Endothelial cell of umbilical vein (primary cell): ENCODE measurements around the gene SYNPO2. TPM values are rescaled to one million over a fixed set of nuclear protein-coding genes. Genes with fewer than 3 reads are reported as not detected.
A peak's percentile ranks its signal among the peaks of the same experiment; 100 is the strongest.

Experiments used
- BruUV-seq: library from RNA; stranded (reverse); fragments of 400-500 nt; replicated peaks from 2 replicates; lab custom pipeline; 2021; lab: Mats Ljungman, UMichigan
- CTCF ChIA-PET: fragments of 300-600, 350-600 bp; sonication (Branson Sonifier 250); formaldehyde crosslinking; loops from one replicate; lab custom pipeline; 2021; ENCODE audit warnings: antibody characterized with exemption, inconsistent platforms; lab: Charles Lee
- POLR2A ChIA-PET: fragments of 300-600, 350-600 bp; sonication (Branson Sonifier 250); formaldehyde crosslinking; loops from one replicate; lab custom pipeline; 2021; ENCODE audit warnings: antibody characterized with exemption, inconsistent platforms; lab: Charles Lee
- DNase-seq: peaks from one replicate; pipeline ENCODE4 v3.0.0-alpha.2; 2011; ENCODE audit warnings: low read depth, low spot score
- FAIRE-seq: peaks from 2 replicates; lab custom pipeline; 2011; peaks lifted over from hg19 to GRCh38; lab: Jason Lieb, UNC
- H2AFZ ChIP-seq: 2 replicates; pipeline ENCODE4 v1.6.0; 2012; ENCODE audit warnings: low read depth, low read length, control low read depth, inconsistent platforms
- H3K27ac ChIP-seq: 2 replicates; pipeline ENCODE4 v1.5.1; 2011; ENCODE audit warnings: low read depth, mild to moderate bottlenecking, control low read depth, low read length, moderate library complexity; ENCODE audit not compliant: insufficient read depth
- H3K27me3 ChIP-seq, 2 experiments: 2 replicates each; pipeline versions ENCODE4 v1.6.0 to v1.6.1; 2011; ENCODE audit warnings: low read length in 2 of 2, mixed read lengths in 1 of 2; ENCODE audit not compliant: control insufficient read depth in 2 of 2, insufficient read depth in 2 of 2
- H3K36me3 ChIP-seq, 2 experiments: 2 replicates in 1 of 2; 3 replicates in 1 of 2; pipeline ENCODE4 v1.5.1; 2011; ENCODE audit warnings: low read length in 2 of 2, mild to moderate bottlenecking in 1 of 2, moderate library complexity in 1 of 2; ENCODE audit not compliant: control insufficient read depth in 2 of 2, insufficient read depth in 2 of 2; ENCODE audit errors: extremely low read depth in 1 of 2
- H3K4me1 ChIP-seq: 3 replicates; pipeline ENCODE4 v1.5.1; 2011; ENCODE audit warnings: mild to moderate bottlenecking, low read length; ENCODE audit not compliant: control insufficient read depth, insufficient read depth; ENCODE audit errors: extremely low read depth
- H3K4me2 ChIP-seq: 2 replicates; pipeline ENCODE4 v1.6.1; 2011; ENCODE audit warnings: low read length, control low read depth, mixed read lengths; ENCODE audit not compliant: insufficient read depth
- H3K4me3 ChIP-seq, 3 experiments: fragments of 200-600 bp in 1 of 3; sonication (generic), shearing (Covaris generic) in 1 of 3; replicated peaks in 1 of 3; 2 replicates each; pipeline ENCODE4 v1.5.1; 2011 to 2016; ENCODE audit warnings: control low read depth in 3 of 3, low read length in 3 of 3, mild to moderate bottlenecking in 2 of 3, inconsistent platforms in 1 of 3, low read depth in 1 of 3, moderate library complexity in 1 of 3; ENCODE audit not compliant: insufficient read depth in 1 of 3
- H3K79me2 ChIP-seq: 2 replicates; pipeline ENCODE4 v1.6.0; 2012; ENCODE audit warnings: low read length, inconsistent platforms; ENCODE audit not compliant: control insufficient read depth, insufficient read depth
- H3K9ac ChIP-seq: replicated peaks from 2 replicates; pipeline ENCODE3; 2011; ENCODE audit warnings: low read length, control low read depth; ENCODE audit not compliant: insufficient read depth; ENCODE audit errors: extremely low read depth
- H3K9me1 ChIP-seq: replicated peaks from 3 replicates; pipeline ENCODE4 v1.6.0; 2011; ENCODE audit warnings: mild to moderate bottlenecking, low read length; ENCODE audit not compliant: control insufficient read depth, insufficient read depth; ENCODE audit errors: extremely low read depth
- H3K9me3 ChIP-seq: replicated peaks from 2 replicates; pipeline ENCODE4 v1.5.1; 2012; ENCODE audit warnings: low read length, inconsistent platforms; ENCODE audit not compliant: control insufficient read depth, insufficient read depth
- H4K20me1 ChIP-seq: replicated peaks from 2 replicates; pipeline ENCODE3; 2011; ENCODE audit warnings: mild to moderate bottlenecking, low read length; ENCODE audit not compliant: control insufficient read depth, insufficient read depth; ENCODE audit errors: extremely low read depth
- EZH2 ChIP-seq: IDR thresholded peaks from 2 replicates; pipeline ENCODE4 v1.6.1; 2012; ENCODE audit warnings: borderline replicate concordance, low read depth, mild to moderate bottlenecking, moderate library complexity, low read length, inconsistent platforms; ENCODE audit not compliant: severe bottlenecking
- FOS ChIP-seq: IDR thresholded peaks from 2 replicates; pipeline ENCODE4 v1.6.1; 2011; ENCODE audit warnings: mild to moderate bottlenecking, low read length, moderate library complexity, borderline replicate concordance; ENCODE audit not compliant: insufficient read depth
- GATA2 ChIP-seq: IDR thresholded peaks from 2 replicates; pipeline ENCODE4 v1.7.0; 2011; ENCODE audit warnings: low read depth, mild to moderate bottlenecking, moderate library complexity, mixed read lengths, low read length; ENCODE audit not compliant: insufficient read length, insufficient read depth
- JUN ChIP-seq: IDR thresholded peaks from 2 replicates; pipeline ENCODE4 v1.6.1; 2011; ENCODE audit warnings: borderline replicate concordance, low read depth; ENCODE audit not compliant: insufficient read length, insufficient read depth
- MYC ChIP-seq: IDR thresholded peaks from one replicate; pipeline ENCODE4 v1.6.1; 2011; ENCODE audit warnings: mild to moderate bottlenecking, low read depth, low read length
- POLR2A ChIP-seq: IDR thresholded peaks from 2 replicates; pipeline ENCODE4 v1.6.1; 2012; ENCODE audit warnings: low read depth, mild to moderate bottlenecking, control low read depth, low read length
- POLR2AphosphoS5 ChIP-seq: IDR thresholded peaks from 2 replicates; pipeline ENCODE4 v1.6.1; 2012; ENCODE audit warnings: low read depth, mild to moderate bottlenecking, control low read depth, low read length, moderate library complexity; ENCODE audit not compliant: insufficient read depth
- dilution Hi-C: fragments of 300-500 bp; cut with MboI; formaldehyde crosslinking; loops from one replicate; pipeline ENCODE4 v1.15.0; 2019; ENCODE audit warnings: low sequenced_read_pairs; ENCODE audit not compliant: extremely low pct_ligation_motif_present
- intact Hi-C: fragments of 100-400 bp; cut with micrococcal nuclease; formaldehyde crosslinking; loops from one replicate; pipeline ENCODE4 v1.10.0; 2022
- polyA plus RNA-seq, 4 experiments: library from polyadenylated mRNA; depleted of rRNA in 3 of 4; stranded (reverse) in 3 of 4; unstranded in 1 of 4; fragments of >200 nt; gene quantifications; 2 replicates each; pipeline versions ENCODE4 v1.2.1 to v1.2.3, GENCODE V29; 2011 to 2012; ENCODE audit warnings: missing spikeins in 1 of 4
- total RNA-seq: library from RNA; stranded (reverse); gene quantifications from 2 replicates; pipeline ENCODE4 v1.2.3, GENCODE V29; 2021
- TF ChIP-seq, protein P1 (sequence below), 2 donors: IDR thresholded peaks; 1 replicate in 1 of 2; 2 replicates in 1 of 2; pipeline ENCODE4 v1.5.1; 2011; ENCODE audit warnings: low read length in 2 of 2, mild to moderate bottlenecking in 2 of 2, moderate library complexity in 2 of 2, control low read depth in 1 of 2, inconsistent platforms in 1 of 2, low read depth in 1 of 2; ENCODE audit not compliant: insufficient read depth in 1 of 2; ENCODE audit errors: extremely low read depth in 1 of 2
- TF ChIP-seq, protein P2 (sequence below): IDR thresholded peaks from 2 replicates; pipeline ENCODE4 v1.6.1; 2011; ENCODE audit not compliant: insufficient read depth, insufficient read length

SYNPO2 gene
- total and polyA plus RNA-seq, 2 donors (not counting 3 experiments of a cell fraction or from before 2014, with no cell fraction given), result 0.06 to 0.13 TPM

DNA sequence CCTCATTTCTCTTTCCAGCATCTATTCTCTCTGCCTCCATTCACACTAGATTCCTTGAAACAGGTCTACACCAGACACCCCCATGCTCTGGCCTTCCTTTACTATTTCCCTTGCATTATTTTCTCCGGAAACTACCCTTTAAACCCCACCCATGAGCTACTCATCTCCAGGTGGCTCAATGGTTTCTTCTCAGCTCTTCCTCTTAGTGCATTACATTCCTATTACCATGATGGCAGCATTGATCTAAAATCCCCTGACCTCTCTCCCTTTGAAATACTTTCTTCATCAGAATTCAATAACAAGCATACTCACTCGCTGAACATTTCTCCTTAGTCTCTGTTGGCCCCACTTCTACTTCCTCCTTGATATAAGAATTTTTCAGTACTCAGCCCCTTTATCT lies 94.6 kb downstream of the SYNPO2 start:
- dilution Hi-C loops, result no loop called here
- intact Hi-C loops, result loop anchor here (5.0 kb wide), 2 partner anchors 574 to 804 kb away; no protein-coding TSS in a partner anchor
- no peaks in the 10 kb centered on the region for H3K9me1 ChIP-seq
- no peaks in the 10 kb centered on the region for H3K9me3 ChIP-seq
- no peaks in the 10 kb centered on the region for H3K36me3 ChIP-seq
- DNase-seq (no peak), FAIRE-seq (no peak)
- no peaks in the 10 kb centered on the region for H3K79me2 ChIP-seq
- H3K27me3 ChIP-seq, result no peaks in the 10 kb centered on the region
- H2AFZ ChIP-seq, result peak overlapping the region; percentile 32
- H3K4me1 ChIP-seq, result peaks cover 7% of the 10 kb centered on the region
- no peak for TF ChIP-seq GATA2
- TF ChIP-seq POLR2AphosphoS5, result no peak
- TF ChIP-seq, protein P1, sequence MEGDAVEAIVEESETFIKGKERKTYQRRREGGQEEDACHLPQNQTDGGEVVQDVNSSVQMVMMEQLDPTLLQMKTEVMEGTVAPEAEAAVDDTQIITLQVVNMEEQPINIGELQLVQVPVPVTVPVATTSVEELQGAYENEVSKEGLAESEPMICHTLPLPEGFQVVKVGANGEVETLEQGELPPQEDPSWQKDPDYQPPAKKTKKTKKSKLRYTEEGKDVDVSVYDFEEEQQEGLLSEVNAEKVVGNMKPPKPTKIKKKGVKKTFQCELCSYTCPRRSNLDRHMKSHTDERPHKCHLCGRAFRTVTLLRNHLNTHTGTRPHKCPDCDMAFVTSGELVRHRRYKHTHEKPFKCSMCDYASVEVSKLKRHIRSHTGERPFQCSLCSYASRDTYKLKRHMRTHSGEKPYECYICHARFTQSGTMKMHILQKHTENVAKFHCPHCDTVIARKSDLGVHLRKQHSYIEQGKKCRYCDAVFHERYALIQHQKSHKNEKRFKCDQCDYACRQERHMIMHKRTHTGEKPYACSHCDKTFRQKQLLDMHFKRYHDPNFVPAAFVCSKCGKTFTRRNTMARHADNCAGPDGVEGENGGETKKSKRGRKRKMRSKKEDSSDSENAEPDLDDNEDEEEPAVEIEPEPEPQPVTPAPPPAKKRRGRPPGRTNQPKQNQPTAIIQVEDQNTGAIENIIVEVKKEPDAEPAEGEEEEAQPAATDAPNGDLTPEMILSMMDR (IDR thresholded peaks at IDR 0.05; ENCODE audit: extremely low read depth in 1 of 2, insufficient read depth in 1 of 2, low read depth in 1 of 2, low read length in 2 of 2), result no peak
- no peak for TF ChIP-seq JUN
- no peak for TF ChIP-seq MYC
- TF ChIP-seq, protein P2, sequence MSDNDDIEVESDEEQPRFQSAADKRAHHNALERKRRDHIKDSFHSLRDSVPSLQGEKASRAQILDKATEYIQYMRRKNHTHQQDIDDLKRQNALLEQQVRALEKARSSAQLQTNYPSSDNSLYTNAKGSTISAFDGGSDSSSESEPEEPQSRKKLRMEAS, result no peak
- no peak for TF ChIP-seq FOS
- TF ChIP-seq POLR2A, result no peak
- TF ChIP-seq EZH2, result no peak
- no peak overlapping the region for H3K27ac ChIP-seq
- H3K4me2 ChIP-seq, result no peak overlapping the region
- no peak overlapping the region for H3K9ac ChIP-seq
- BruUV-seq, result no TSS peak
- ChIA-PET POLR2A (no interaction called here), CTCF (interaction anchor here (1.0 to 7.2 kb wide), 10 partner anchors 10 to 1073 kb away, joined by 3 to 62 read pairs (median 7); partner anchors contain the start of gene PDE5A)
- H4K20me1 ChIP-seq, result no peaks in the 10 kb centered on the region
- no peak overlapping the region for H3K4me3 ChIP-seq
